HG03064 (cell line): Measurements from ENCODE around the gene PRKCG.
"Not testable (repeated sequence)": the region's sequence is repeated elsewhere in the genome, so short reads cannot be mapped to it uniquely, and the experiment has no call there.

Source experiments
- ATAC-seq: cut with Tn5 transposase; IDR thresholded peaks from one replicate; pipeline ENCODE4 v1.9.1; 2021; ENCODE audit warnings: low read depth; ENCODE audit not compliant: unreplicated experiment

PRKCG gene

DNA sequence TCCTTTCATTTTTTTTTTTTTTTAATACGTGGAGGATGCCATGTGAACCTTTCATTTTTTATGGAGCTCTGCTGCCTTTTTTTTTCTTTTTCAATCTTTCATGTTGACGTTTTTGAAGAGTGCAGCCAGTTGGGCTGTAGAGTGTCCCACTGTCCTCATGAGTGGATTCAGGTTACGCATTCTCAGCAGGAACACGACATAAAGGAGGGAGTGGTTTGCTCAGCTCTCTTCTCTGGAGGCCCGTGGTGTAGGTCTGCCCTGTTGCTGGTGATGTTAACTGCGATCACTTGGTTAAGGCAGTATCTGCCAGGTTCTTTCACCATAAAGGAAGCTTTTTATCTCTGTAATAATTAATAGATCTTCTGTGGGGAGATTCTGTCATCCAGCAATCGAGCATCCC is 54.0 kb downstream of the PRKCG start:
- no peak for ATAC-seq

GRCh38 chr19:53942001-53942786 is 60.2 kb downstream of the PRKCG start:
- ATAC-seq = no peak

GRCh38 chr19:53944416-53944815 is 62.4 kb downstream of the PRKCG start:
- ATAC-seq = no peak

DNA sequence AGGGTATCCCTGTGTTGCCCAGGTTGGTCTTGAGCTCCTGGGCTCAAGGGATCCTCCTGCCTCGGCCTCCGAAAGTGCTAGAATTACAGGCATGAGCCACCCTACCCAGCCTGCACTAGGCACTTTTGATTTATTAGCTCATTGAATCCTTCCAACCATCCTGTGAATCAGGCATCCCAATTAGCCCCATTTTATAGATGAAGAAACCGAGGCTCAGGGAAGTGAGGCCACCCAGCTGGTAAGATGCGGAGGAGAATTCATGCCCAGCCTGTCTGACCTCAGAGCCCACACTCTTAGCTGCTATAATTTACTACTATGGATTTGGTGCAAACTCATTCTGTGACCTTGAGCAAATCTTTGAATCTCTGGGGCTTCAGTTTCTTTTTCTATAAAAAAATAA is 62.9 kb downstream of the PRKCG start:
- no peak for ATAC-seq

GRCh38 chr19:53945441-53945840 is 63.4 kb downstream of the PRKCG start:
- ATAC-seq = no peak

DNA sequence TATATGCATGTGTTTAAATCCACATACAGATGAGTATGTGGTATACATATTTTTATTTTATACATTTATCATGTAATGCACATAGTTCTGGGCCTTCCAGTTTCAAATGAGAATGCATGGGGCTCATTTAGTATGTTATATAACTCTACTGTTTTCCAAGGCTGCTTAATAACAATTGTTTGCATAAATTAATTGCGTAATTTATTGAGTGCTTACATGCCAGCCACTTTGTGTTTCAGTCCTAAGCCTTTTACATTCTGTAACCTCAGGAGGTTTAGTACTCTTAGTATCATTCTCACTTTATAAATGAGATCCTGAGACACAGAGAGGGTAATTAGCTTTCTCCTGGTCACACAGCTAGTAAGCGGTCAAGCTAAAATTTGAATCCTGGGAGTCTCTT is 64.0 kb downstream of the PRKCG start:
- no peak for ATAC-seq

GRCh38 chr19:53947624-53948023 is 65.6 kb downstream of the PRKCG start:
- no peak for ATAC-seq

- ATAC-seq = not testable (repeated sequence)
Measured at GRCh38 chr19:53948611-53949010, 66.6 kb downstream of the PRKCG start.

GRCh38 chr19:53951436-53951835 is 69.4 kb downstream of the PRKCG start:
- no peak for ATAC-seq

DNA sequence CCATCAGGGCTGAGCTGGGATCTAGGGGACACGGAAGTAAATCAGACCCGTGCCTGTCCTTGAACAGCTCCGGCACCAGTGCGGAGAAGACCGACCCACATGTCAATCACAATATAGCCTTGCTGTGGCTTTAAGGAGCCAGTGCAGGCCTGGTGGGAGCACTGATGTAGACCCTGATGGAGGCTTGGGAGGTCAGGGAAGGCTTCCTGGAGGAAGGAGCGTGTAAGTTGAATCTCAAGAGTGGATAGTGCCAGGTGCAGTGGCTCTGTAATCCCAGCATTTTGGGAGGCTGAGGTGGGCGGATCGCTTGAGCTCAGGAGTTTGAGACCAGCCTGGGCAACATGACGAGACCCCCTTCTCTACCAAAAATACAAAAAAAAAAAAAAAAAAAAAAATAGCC is 70.0 kb downstream of the PRKCG start:
- ATAC-seq = no peak

- no peak for ATAC-seq
Measured at GRCh38 chr19:53953383-53953782, 71.4 kb downstream of the PRKCG start.
